GM12801 (cell line): ENCODE measurements around the gene MPZL3.

ENCODE experiments used
- TF ChIP-seq, protein P1 (sequence below): IDR thresholded peaks from one replicate; pipeline ENCODE4 v1.5.1; 2011; ENCODE audit warnings: control low read depth; ENCODE audit not compliant: insufficient read length; ENCODE audit errors: extremely low read depth

Gene MPZL3

DNA sequence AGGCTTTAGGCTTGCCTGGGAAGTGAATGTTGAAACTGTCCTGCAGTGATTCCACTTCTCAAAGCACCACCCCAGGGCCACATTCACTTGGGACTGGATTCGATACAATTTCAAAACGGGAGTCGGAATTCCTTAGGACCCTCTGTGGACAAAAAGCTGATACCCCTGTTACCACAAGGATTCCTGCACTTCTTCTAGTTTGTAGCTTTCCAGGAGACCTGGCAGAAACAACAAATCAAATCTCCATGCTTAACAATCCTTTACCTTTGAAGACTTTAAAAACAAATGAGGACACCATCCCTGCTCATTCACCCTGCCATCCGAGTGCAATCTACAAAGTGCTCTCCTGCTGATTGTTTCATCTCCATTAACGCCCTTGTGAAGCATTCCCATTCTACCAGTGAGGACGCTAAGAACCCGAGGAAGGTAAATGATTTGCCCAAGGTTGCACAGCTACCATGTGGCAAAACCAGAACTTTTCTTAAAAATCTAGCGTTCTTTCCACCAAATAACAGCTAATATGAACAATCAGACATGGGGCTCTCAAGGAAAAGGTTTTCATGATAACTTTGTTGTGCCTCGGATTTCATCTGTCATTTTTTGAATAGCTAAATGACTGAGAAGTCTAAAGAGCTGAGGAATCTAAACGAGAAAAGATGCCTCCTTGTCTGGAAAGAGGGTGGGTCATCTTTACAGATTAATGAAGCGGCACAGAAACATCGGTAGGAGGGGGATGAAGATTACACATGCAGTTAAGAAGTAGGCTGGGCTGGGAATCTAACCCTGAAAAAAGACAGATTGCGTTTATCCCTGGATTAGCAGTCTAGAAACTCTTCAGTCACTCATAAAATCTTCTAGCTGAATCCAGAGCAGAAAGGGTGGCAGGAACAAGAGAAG is 12.7 kb upstream of the MPZL3 start:
- TF ChIP-seq, protein P1, sequence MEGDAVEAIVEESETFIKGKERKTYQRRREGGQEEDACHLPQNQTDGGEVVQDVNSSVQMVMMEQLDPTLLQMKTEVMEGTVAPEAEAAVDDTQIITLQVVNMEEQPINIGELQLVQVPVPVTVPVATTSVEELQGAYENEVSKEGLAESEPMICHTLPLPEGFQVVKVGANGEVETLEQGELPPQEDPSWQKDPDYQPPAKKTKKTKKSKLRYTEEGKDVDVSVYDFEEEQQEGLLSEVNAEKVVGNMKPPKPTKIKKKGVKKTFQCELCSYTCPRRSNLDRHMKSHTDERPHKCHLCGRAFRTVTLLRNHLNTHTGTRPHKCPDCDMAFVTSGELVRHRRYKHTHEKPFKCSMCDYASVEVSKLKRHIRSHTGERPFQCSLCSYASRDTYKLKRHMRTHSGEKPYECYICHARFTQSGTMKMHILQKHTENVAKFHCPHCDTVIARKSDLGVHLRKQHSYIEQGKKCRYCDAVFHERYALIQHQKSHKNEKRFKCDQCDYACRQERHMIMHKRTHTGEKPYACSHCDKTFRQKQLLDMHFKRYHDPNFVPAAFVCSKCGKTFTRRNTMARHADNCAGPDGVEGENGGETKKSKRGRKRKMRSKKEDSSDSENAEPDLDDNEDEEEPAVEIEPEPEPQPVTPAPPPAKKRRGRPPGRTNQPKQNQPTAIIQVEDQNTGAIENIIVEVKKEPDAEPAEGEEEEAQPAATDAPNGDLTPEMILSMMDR = no peak

DNA sequence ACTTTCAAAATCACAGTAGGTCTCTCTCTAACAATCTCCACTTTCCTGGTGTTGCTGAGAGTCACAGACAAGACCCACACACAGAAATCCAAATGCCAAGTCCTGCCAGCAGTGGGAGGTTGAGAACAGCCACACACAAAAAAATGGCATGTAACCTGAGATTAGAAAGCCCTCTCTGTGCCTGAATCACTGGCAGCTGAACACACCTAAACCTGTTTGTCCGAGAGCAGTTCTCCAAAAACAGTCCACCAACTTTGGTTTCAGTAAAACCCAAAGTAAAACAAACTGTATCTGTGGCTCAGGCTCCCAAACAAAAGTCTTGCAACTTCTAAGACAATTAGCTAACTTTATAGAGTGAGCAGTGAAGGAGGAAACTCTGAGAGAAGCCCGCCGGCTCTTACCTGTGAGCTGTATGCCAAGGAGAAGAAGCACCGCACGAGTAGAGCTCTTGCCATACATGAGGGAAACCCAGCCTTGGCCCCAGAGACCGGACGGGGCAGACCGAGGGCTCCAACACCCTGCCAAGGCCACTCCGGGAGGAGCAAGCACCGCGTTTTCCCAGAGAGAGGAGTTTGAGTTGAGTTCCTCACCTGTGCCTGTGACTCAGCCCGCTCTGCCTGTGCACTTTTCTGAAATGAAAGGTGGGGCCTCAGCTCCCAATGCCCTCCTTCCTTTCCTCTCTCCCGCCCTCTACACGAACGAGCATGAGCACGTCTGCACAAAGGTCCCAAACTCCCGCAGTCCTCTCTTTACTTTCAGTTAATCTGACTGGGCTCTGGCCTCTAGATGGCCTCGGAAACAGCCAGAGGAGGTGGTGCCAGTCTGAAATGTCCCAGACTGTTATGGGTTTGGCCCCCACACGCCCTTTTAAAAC is 11.8 kb upstream of the MPZL3 start, which contains the start of gene MPZL2:
Gene MPZL2 (minus strand): TSS at position 603 of the 874 bp plus-strand sequence. CDS start 144 bp downstream, at position 459.
- TF ChIP-seq, protein P1 = no peak

DNA sequence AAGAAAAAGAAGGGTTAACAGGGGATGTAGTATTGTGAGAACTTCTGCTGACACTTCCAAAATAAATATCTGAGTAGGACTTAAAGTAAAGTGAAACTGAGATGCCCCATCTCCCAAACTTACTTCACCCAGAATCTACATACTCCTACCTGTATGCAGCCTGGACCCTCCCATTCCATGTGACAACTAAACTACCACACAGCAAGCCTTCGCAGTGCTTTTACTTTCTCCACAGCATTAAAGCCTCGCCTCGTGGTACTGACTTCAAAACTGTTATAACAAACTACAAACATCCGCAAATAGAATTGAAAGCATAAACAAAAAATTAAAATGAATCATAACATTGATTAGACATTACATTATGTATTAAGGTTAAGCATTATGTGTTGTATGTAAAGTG is 10.9 kb upstream of the MPZL3 start:
- TF ChIP-seq, protein P1 = no peak

DNA sequence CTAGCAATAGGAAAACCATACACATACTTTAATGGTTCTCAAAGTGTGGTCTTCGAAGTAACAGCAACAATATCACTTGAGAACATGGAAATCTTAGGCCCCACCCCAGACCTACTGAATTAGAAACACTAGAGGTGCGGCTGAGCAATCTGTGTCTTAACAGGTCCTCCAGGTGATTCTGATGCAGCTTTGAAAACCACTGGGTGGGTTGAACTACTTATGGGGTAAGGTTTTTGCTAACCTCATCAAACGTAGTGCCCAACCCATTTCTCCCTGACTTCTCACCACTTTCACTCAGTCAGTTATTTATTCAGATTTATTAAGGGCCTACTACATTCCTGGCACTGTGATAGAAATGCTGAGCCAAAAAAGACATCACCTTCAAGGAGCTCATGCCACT is 8.2 kb upstream of the MPZL3 start:
- TF ChIP-seq, protein P1 = no peak

DNA sequence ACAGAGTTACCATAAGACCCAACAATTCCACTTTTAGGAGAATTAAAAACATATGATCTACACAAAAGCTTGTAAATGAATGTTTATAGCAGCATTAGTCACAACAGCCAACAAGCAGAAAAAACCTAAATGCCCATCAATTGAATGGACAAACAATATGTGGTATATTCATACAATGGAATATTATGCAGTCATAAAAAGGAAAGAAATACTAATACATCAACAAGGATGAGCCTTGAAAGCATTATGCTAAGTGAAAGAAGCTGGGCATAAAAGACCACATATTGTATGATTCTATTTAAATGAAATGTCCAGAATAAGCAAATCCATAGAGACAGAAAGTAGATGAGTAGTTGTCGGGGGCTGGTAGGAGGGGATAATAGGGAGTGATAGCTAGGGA is 7.0 kb upstream of the MPZL3 start:
- TF ChIP-seq, protein P1 = no peak

DNA sequence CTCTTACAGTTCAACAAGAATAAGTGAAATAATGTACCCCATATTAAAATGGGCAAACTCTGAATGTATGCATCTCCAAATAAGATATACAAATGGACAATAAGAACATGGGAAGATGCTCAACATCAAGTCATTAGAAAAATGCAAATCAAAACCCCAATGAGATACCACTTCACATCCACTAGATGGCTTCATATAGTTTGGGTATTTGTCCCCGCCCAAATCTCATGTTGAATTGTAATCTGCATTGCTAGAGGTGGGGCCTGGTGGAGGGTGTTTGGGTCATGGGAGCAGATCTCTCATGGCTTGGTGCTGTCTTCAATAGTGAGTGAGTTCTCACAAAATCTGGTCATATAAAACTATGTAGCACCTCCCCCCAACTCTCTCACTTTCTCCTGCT is 6.2 kb upstream of the MPZL3 start:
- TF ChIP-seq, protein P1 = no peak

DNA sequence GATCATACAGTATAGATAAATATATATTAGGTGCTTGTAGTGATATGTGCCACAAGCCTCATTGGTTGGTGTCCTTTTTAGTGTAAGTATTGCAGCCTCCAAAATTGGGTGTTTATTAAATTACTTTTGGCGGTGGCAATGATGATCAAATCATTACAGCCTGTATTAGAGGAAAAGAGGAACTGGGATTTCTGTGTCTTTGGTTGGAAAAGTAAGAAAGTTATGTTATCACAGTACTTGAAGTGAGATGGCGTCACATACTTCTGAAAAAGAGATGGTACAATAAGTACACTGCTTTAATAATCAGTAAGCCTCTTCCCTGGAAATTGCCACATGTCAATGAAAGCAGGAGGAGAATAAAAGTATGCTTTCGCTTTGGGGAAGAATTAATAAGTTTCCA is 523 bp upstream of the MPZL3 start:
- TF ChIP-seq, protein P1 = no peak
